Kidney epithelial cell (primary cell): ENCODE results near the gene STAT5B. TPM values are rescaled to one million over a fixed set of nuclear protein-coding genes. Genes with fewer than 3 reads are reported as not detected.
"Not testable (repeated sequence)": the region's sequence is repeated elsewhere in the genome, so short reads cannot be mapped to it uniquely, and the experiment has no call there.

ENCODE experiments used
- DNase-seq: peaks from one replicate; pipeline ENCODE4 v3.0.0-alpha.2; 2010; ENCODE audit warnings: low read depth
- H3K27me3 ChIP-seq: 2 replicates; pipeline ENCODE4 v1.6.0; 2011; ENCODE audit warnings: low read length; ENCODE audit not compliant: control insufficient read depth, insufficient read depth
- H3K36me3 ChIP-seq: 2 replicates; pipeline ENCODE4 v1.5.1; 2011; ENCODE audit warnings: low read length; ENCODE audit not compliant: control insufficient read depth, insufficient read depth
- H3K4me3 ChIP-seq: 2 replicates; pipeline ENCODE4 v1.5.1; 2011; ENCODE audit warnings: low read depth, mild to moderate bottlenecking, control low read depth, low read length
- CTCF ChIP-seq: IDR thresholded peaks from 2 replicates; pipeline ENCODE4 v1.5.1; 2011; ENCODE audit warnings: mild to moderate bottlenecking, moderate library complexity, low read length, control low read depth, inconsistent platforms; ENCODE audit not compliant: insufficient read depth, poor library complexity, severe bottlenecking
- total RNA-seq: library from RNA; depleted of rRNA; stranded (reverse); fragments of >200 nt; gene quantifications from 2 replicates; pipeline ENCODE4 v1.2.3, GENCODE V29; 2015

Gene STAT5B
- total RNA-seq, 1 donor from 2014 or later = 27.5 TPM

- no peaks in the 10 kb centered on the region for H3K27me3 ChIP-seq
- no peak overlapping the region for H3K4me3 ChIP-seq
- DNase-seq = no peak
- no peak for TF ChIP-seq CTCF
- H3K36me3 ChIP-seq = no peaks in the 10 kb centered on the region
Measured at GRCh38 chr17:42304187-42305030, 28.2 kb upstream of the STAT5B start.

GRCh38 chr17:42303694-42304093 lies 27.5 kb upstream of the STAT5B start:
- Histone ChIP-seq H3K36me3 (no peaks in the 10 kb centered on the region), H3K4me3 (no peak overlapping the region), H3K27me3 (no peaks in the 10 kb centered on the region)
- no peak for DNase-seq
- no peak for TF ChIP-seq CTCF

GRCh38 chr17:42301022-42301421 lies 24.8 kb upstream of the STAT5B start:
- H3K36me3 ChIP-seq = no peaks in the 10 kb centered on the region
- TF ChIP-seq CTCF = no peak
- no peak overlapping the region for H3K4me3 ChIP-seq
- no peaks in the 10 kb centered on the region for H3K27me3 ChIP-seq
- no peak for DNase-seq

GRCh38 chr17:42299913-42300312 lies 23.7 kb upstream of the STAT5B start:
- not testable (repeated sequence) for H3K4me3 ChIP-seq, H3K27me3 ChIP-seq, H3K36me3 ChIP-seq, DNase-seq

- not testable (repeated sequence) for H3K4me3 ChIP-seq, H3K36me3 ChIP-seq, DNase-seq, H3K27me3 ChIP-seq
Measured at GRCh38 chr17:42299361-42299760, 23.2 kb upstream of the STAT5B start.

- not testable (repeated sequence) for DNase-seq, H3K36me3 ChIP-seq, H3K4me3 ChIP-seq, H3K27me3 ChIP-seq
Measured at GRCh38 chr17:42297775-42298174, 21.6 kb upstream of the STAT5B start.

GRCh38 chr17:42296012-42296411 lies 19.8 kb upstream of the STAT5B start:
- TF ChIP-seq CTCF = no peak
- Histone ChIP-seq H3K27me3 (no peaks in the 10 kb centered on the region), H3K36me3 (no peaks in the 10 kb centered on the region), H3K4me3 (no peak overlapping the region)
- no peak for DNase-seq
